ENCODE data around the gene RRP9.
A peak's percentile ranks its signal among the peaks of the same experiment; 100 is the strongest.

RRP9 gene

GRCh38 chr3:51955893-51956770 is 14.4 kb upstream of the RRP9 start:
- DNase-seq (ENCODE audit: low spot score): peak; percentile 66

- DNase-seq (ENCODE audit: low spot score): no peak
Measured at GRCh38 chr3:51955175-51955892, 13.6 kb upstream of the RRP9 start, which contains the start of gene GPR62. Gene GPR62 (plus strand): TSS chr3:51955381. CDS start chr3:51955653, 272 bp downstream.

- no peak for DNase-seq (ENCODE audit: low spot score)
Measured at GRCh38 chr3:51954713-51955112, 13.0 kb upstream of the RRP9 start.

GRCh38 chr3:51954105-51954504 is 12.4 kb upstream of the RRP9 start:
- DNase-seq (ENCODE audit: low spot score): no peak

- peak; percentile 62 for DNase-seq (ENCODE audit: low spot score)
Measured at GRCh38 chr3:51953445-51953844, 11.7 kb upstream of the RRP9 start.

GRCh38 chr3:51950899-51951298 is 9.2 kb upstream of the RRP9 start:
- no peak for DNase-seq (ENCODE audit: low spot score)

- DNase-seq (ENCODE audit: low spot score): no peak
Measured at GRCh38 chr3:51949121-51949520, 7.4 kb upstream of the RRP9 start.

- DNase-seq (ENCODE audit: low spot score): no peak
Measured at GRCh38 chr3:51948016-51948580, 6.4 kb upstream of the RRP9 start.

GRCh38 chr3:51947215-51947900 is 5.7 kb upstream of the RRP9 start:
- no peak for DNase-seq (ENCODE audit: low spot score)

GRCh38 chr3:51946796-51947195 is 5.1 kb upstream of the RRP9 start:
- DNase-seq (ENCODE audit: low spot score): no peak

GRCh38 chr3:51945926-51946705 is 4.4 kb upstream of the RRP9 start:
- DNase-seq (ENCODE audit: low spot score): no peak

GRCh38 chr3:51945031-51945840 is 3.5 kb upstream of the RRP9 start:
- DNase-seq (ENCODE audit: low spot score): no peak

- DNase-seq (ENCODE audit: low spot score): no peak
Measured at GRCh38 chr3:51944451-51945021, 2.8 kb upstream of the RRP9 start.

GRCh38 chr3:51943451-51944391 is 2.0 kb upstream of the RRP9 start:
- DNase-seq (ENCODE audit: low spot score): no peak

- peak; percentile 91 for DNase-seq (ENCODE audit: low spot score)
Measured at GRCh38 chr3:51942603-51943450, 1.1 kb upstream of the RRP9 start.

- peak; percentile 26 for DNase-seq (ENCODE audit: low spot score)
Measured at GRCh38 chr3:51941463-51941797, 274 bp downstream of the RRP9 start.

- peak; percentile 43 for DNase-seq (ENCODE audit: low spot score)
Measured at GRCh38 chr3:51940648-51941462, 849 bp downstream of the RRP9 start.

All from AG20443 (cell line).